ENCODE data around the gene ZXDA.

Gene ZXDA

DNA sequence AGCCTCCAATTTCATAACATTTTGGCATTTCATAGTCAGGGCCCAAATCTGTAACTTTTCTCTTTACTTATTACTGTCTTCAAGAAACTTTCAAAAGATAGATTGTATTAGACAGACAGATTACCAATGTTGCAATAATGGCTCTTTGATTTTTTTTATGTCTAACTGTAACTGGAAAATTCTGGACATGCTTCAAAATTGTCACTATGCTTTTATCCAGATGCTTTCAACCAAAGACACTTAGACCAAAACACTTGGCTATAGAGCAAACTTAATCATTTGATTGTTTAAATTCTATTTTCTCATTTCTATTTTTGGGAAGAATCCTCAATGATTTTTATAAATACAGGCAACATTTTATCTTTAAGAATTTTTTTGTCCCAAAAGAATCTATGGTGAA, 10.4 kb downstream of the ZXDA start:
- no peak overlapping the region for H3K4me3 ChIP-seq (ENCODE audit: low read depth, low read length)
- no peak for DNase-seq (ENCODE audit: low read depth)

DNA sequence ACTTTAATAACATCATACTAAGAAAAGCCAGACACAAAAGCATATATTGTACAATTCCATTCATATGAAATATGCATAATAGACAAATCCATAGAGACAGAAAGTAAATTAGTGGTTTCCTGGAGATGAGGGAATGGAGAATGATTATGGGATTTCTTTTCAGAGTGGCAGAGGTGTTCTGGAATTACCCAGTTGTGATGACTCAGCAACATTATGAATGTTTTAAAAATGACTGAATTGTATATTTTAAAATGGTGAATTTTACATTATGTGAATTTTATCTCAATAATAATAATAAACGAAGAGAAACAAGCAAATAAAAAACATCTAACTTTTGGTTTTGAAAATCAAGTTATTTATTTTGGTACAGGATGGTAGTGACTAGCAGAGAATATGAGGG, 11.2 kb downstream of the ZXDA start:
- H3K4me3 ChIP-seq (ENCODE audit: low read depth, low read length): no peak overlapping the region
- no peak for DNase-seq (ENCODE audit: low read depth)

- H3K4me3 ChIP-seq (ENCODE audit: low read depth, low read length): no peak overlapping the region
- DNase-seq (ENCODE audit: low read depth): no peak
These were observed 38.8 kb downstream of the ZXDA start for GRCh38 chrX:57871463-57871862.
